ENCODE measurements around the gene DBN1.

The DBN1 gene

GRCh38 chr5:177434942-177435738 lies 38.3 kb downstream of the DBN1 start:
- Histone ChIP-seq H3K23ac (ENCODE audit: low read length in 2 of 2) (no peak overlapping the region), H2BK12ac (ENCODE audit: low read length in 2 of 2) (no peak overlapping the region), H3K14ac (ENCODE audit: low read length in 2 of 2) (no peak overlapping the region), H4K8ac (ENCODE audit: low read length) (no peak overlapping the region), H3K36me3 (ENCODE audit: control insufficient read depth in 1 of 2, insufficient read depth in 2 of 2, low read depth in 1 of 2, low read length in 2 of 2) (peaks cover 69 to 77% of the 10 kb centered on the region in 2 experiments), H3K4me1 (ENCODE audit: control insufficient read depth, insufficient read depth, low read depth, low read length) (no peaks in the 10 kb centered on the region), H3K4ac (ENCODE audit: low read depth in 1 of 2, low read length in 2 of 2) (no peak overlapping the region), H4K91ac (ENCODE audit: low read length) (no peak overlapping the region), H2BK5ac (ENCODE audit: low read depth, low read length, poor library complexity, severe bottlenecking) (no peak overlapping the region), H3K27me3 (ENCODE audit: control insufficient read depth in 1 of 2, insufficient read depth in 1 of 2, low read length in 2 of 2) (no peaks in the 10 kb centered on the region), H2BK120ac (ENCODE audit: low read depth, low read length) (no peak overlapping the region), H2AFZ (ENCODE audit: low read depth, low read length) (no peak overlapping the region), H3K4me2 (ENCODE audit: low read length, poor library complexity, severe bottlenecking) (no peak overlapping the region), H3K79me1 (replicated peaks; ENCODE audit: low read length, poor library complexity, severe bottlenecking) (peaks cover 16% of the 10 kb centered on the region), H3K27ac (ENCODE audit: low read length, poor library complexity, severe bottlenecking) (no peak overlapping the region), H3K18ac (ENCODE audit: low read depth in 1 of 2, low read length in 2 of 2) (no peak overlapping the region), H3K4me3 (ENCODE audit: insufficient read depth in 1 of 2, low read depth in 1 of 2, low read length in 2 of 2) (no peak overlapping the region), H3K9me3 (ENCODE audit: control insufficient read depth, low read length) (no peaks in the 10 kb centered on the region), H2AK5ac (ENCODE audit: low read length, severe bottlenecking) (no peak overlapping the region), H2BK15ac (ENCODE audit: low read depth, poor library complexity, severe bottlenecking) (no peak overlapping the region), H3K9ac (ENCODE audit: low read length) (no peak overlapping the region)
- DNase-seq = no peak
- WGBS = 94% methylated on average over 18 of the region's 20 CpGs

- no peak overlapping the region for H3K4ac ChIP-seq (ENCODE audit: low read depth in 1 of 2, low read length in 2 of 2)
- H3K14ac ChIP-seq (ENCODE audit: low read length in 2 of 2) = no peak overlapping the region
- H2BK5ac ChIP-seq (ENCODE audit: low read depth, low read length, poor library complexity, severe bottlenecking) = no peak overlapping the region
- H2AK5ac ChIP-seq (ENCODE audit: low read length, severe bottlenecking) = no peak overlapping the region
- H3K4me2 ChIP-seq (ENCODE audit: low read length, poor library complexity, severe bottlenecking) = no peak overlapping the region
- DNase-seq = no peak
- no peak overlapping the region for H3K18ac ChIP-seq (ENCODE audit: low read depth in 1 of 2, low read length in 2 of 2)
- H2BK12ac ChIP-seq (ENCODE audit: low read length in 2 of 2) = no peak overlapping the region
- no peak overlapping the region for H2BK15ac ChIP-seq (ENCODE audit: low read depth, poor library complexity, severe bottlenecking)
- H3K36me3 ChIP-seq (ENCODE audit: control insufficient read depth in 1 of 2, insufficient read depth in 2 of 2, low read depth in 1 of 2, low read length in 2 of 2) = peaks cover 69 to 78% of the 10 kb centered on the region in 2 experiments
- 93% methylated on average over 8 of the region's 8 CpGs for WGBS
- peak overlapping the region; percentile 2 for H3K9ac ChIP-seq (ENCODE audit: low read length)
- no peak overlapping the region for H4K8ac ChIP-seq (ENCODE audit: low read length)
- H3K79me1 ChIP-seq (replicated peaks; ENCODE audit: low read length, poor library complexity, severe bottlenecking) = peaks cover 21% of the 10 kb centered on the region
- no peak overlapping the region for H2AFZ ChIP-seq (ENCODE audit: low read depth, low read length)
- H3K4me1 ChIP-seq (ENCODE audit: control insufficient read depth, insufficient read depth, low read depth, low read length) = peaks cover 2% of the 10 kb centered on the region
- no peaks in the 10 kb centered on the region for H3K27me3 ChIP-seq (ENCODE audit: control insufficient read depth in 1 of 2, insufficient read depth in 1 of 2, low read length in 2 of 2)
- no peak overlapping the region for H3K4me3 ChIP-seq (ENCODE audit: insufficient read depth in 1 of 2, low read depth in 1 of 2, low read length in 2 of 2)
- no peak overlapping the region for H2BK120ac ChIP-seq (ENCODE audit: low read depth, low read length)
- no peaks in the 10 kb centered on the region for H3K9me3 ChIP-seq (ENCODE audit: control insufficient read depth, low read length)
- no peak overlapping the region for H3K27ac ChIP-seq (ENCODE audit: low read length, poor library complexity, severe bottlenecking)
- no peak overlapping the region for H4K91ac ChIP-seq (ENCODE audit: low read length)
- H3K23ac ChIP-seq (ENCODE audit: low read length in 2 of 2) = no peak overlapping the region
These were observed 39.0 kb downstream of the DBN1 start for GRCh38 chr5:177434437-177434836.

GRCh38 chr5:177433658-177434217 lies 39.7 kb downstream of the DBN1 start:
- Histone ChIP-seq H3K27me3 (ENCODE audit: control insufficient read depth in 1 of 2, insufficient read depth in 1 of 2, low read length in 2 of 2) (no peaks in the 10 kb centered on the region), H2AK5ac (ENCODE audit: low read length, severe bottlenecking) (no peak overlapping the region), H3K23ac (ENCODE audit: low read length in 2 of 2) (peak overlapping the region in 1 of 2 experiments; percentile 70), H3K18ac (ENCODE audit: low read depth in 1 of 2, low read length in 2 of 2) (no peak overlapping the region), H3K14ac (ENCODE audit: low read length in 2 of 2) (no peak overlapping the region), H3K27ac (ENCODE audit: low read length, poor library complexity, severe bottlenecking) (no peak overlapping the region), H2BK15ac (ENCODE audit: low read depth, poor library complexity, severe bottlenecking) (no peak overlapping the region), H3K4me2 (ENCODE audit: low read length, poor library complexity, severe bottlenecking) (no peak overlapping the region), H3K9me3 (ENCODE audit: control insufficient read depth, low read length) (no peaks in the 10 kb centered on the region), H3K9ac (ENCODE audit: low read length) (peak overlapping the region; percentile 2), H3K36me3 (ENCODE audit: control insufficient read depth in 1 of 2, insufficient read depth in 2 of 2, low read depth in 1 of 2, low read length in 2 of 2) (peaks cover 66 to 78% of the 10 kb centered on the region in 2 experiments), H2BK120ac (ENCODE audit: low read depth, low read length) (no peak overlapping the region), H3K4ac (ENCODE audit: low read depth in 1 of 2, low read length in 2 of 2) (no peak overlapping the region), H3K79me1 (replicated peaks; ENCODE audit: low read length, poor library complexity, severe bottlenecking) (peaks cover 26% of the 10 kb centered on the region), H2BK12ac (ENCODE audit: low read length in 2 of 2) (no peak overlapping the region), H3K4me3 (ENCODE audit: insufficient read depth in 1 of 2, low read depth in 1 of 2, low read length in 2 of 2) (no peak overlapping the region), H4K91ac (ENCODE audit: low read length) (no peak overlapping the region), H3K4me1 (ENCODE audit: control insufficient read depth, insufficient read depth, low read depth, low read length) (peaks cover 6% of the 10 kb centered on the region), H2BK5ac (ENCODE audit: low read depth, low read length, poor library complexity, severe bottlenecking) (no peak overlapping the region), H4K8ac (ENCODE audit: low read length) (no peak overlapping the region), H2AFZ (ENCODE audit: low read depth, low read length) (no peak overlapping the region)
- 97% methylated on average over 26 of the region's 29 CpGs for WGBS
- no peak for DNase-seq

- Histone ChIP-seq H3K4me1 (ENCODE audit: control insufficient read depth, insufficient read depth, low read depth, low read length) (peaks cover 10% of the 10 kb centered on the region), H3K36me3 (ENCODE audit: control insufficient read depth in 1 of 2, insufficient read depth in 2 of 2, low read depth in 1 of 2, low read length in 2 of 2) (peaks cover 61 to 76% of the 10 kb centered on the region in 2 experiments)
These were observed 40.4 kb downstream of the DBN1 start for GRCh38 chr5:177432839-177433657.

More at GRCh38 chr5:177432839-177433657, 40.4 kb downstream of the DBN1 start:
- H3K4me2 ChIP-seq (ENCODE audit: low read length, poor library complexity, severe bottlenecking) = no peak overlapping the region
- H2BK12ac ChIP-seq (ENCODE audit: low read length in 2 of 2) = no peak overlapping the region
- DNase-seq = no peak
- H3K4me3 ChIP-seq (ENCODE audit: insufficient read depth in 1 of 2, low read depth in 1 of 2, low read length in 2 of 2) = no peak overlapping the region
- H3K18ac ChIP-seq (ENCODE audit: low read depth in 1 of 2, low read length in 2 of 2) = no peak overlapping the region
- no peak overlapping the region for H3K27ac ChIP-seq (ENCODE audit: low read length, poor library complexity, severe bottlenecking)
- no peak overlapping the region for H3K23ac ChIP-seq (ENCODE audit: low read length in 2 of 2)
- H3K9ac ChIP-seq (ENCODE audit: low read length) = no peak overlapping the region
- no peak overlapping the region for H2BK120ac ChIP-seq (ENCODE audit: low read depth, low read length)
- no peaks in the 10 kb centered on the region for H3K9me3 ChIP-seq (ENCODE audit: control insufficient read depth, low read length)
- no peak overlapping the region for H3K14ac ChIP-seq (ENCODE audit: low read length in 2 of 2)
- no peak overlapping the region for H2BK15ac ChIP-seq (ENCODE audit: low read depth, poor library complexity, severe bottlenecking)
- H3K4ac ChIP-seq (ENCODE audit: low read depth in 1 of 2, low read length in 2 of 2) = no peak overlapping the region
- WGBS = 96% methylated on average over 20 of the region's 25 CpGs
- no peak overlapping the region for H2AFZ ChIP-seq (ENCODE audit: low read depth, low read length)
- no peaks in the 10 kb centered on the region for H3K27me3 ChIP-seq (ENCODE audit: control insufficient read depth in 1 of 2, insufficient read depth in 1 of 2, low read length in 2 of 2)
- H2BK5ac ChIP-seq (ENCODE audit: low read depth, low read length, poor library complexity, severe bottlenecking) = no peak overlapping the region
- no peak overlapping the region for H2AK5ac ChIP-seq (ENCODE audit: low read length, severe bottlenecking)
- H4K8ac ChIP-seq (ENCODE audit: low read length) = no peak overlapping the region
- H3K79me1 ChIP-seq (replicated peaks; ENCODE audit: low read length, poor library complexity, severe bottlenecking) = peaks cover 30% of the 10 kb centered on the region
- no peak overlapping the region for H4K91ac ChIP-seq (ENCODE audit: low read length)

Data from mesenchymal stem cell (in vitro differentiated cells and primary cell).